ENCODE results near the gene PHACTR3. TPM values are rescaled to one million over a fixed set of nuclear protein-coding genes. Genes with fewer than 3 reads are reported as not detected.

The PHACTR3 gene
- total RNA-seq, 5 donors from 2014 or later (not counting 1 experiment from before 2014, with no cell fraction given) = not detected

GRCh38 chr20:59804871-59805665 is 200.7 kb downstream of the PHACTR3 start:
- Histone ChIP-seq H3K27me3 (replicated peaks in 1 of 2; ENCODE audit: control insufficient read depth in 2 of 2, extremely low read depth in 1 of 2, insufficient read depth in 2 of 2, low read length in 1 of 2) (peaks cover 0 to 29% of the 10 kb centered on the region in 2 experiments), H3K9me3 (no peaks in the 10 kb centered on the region), H3K36me3 (ENCODE audit: control insufficient read depth in 2 of 2, extremely low read depth in 1 of 2, insufficient read depth in 1 of 2, low read length in 1 of 2) (no peaks in the 10 kb centered on the region), H3K4me1 (ENCODE audit: control insufficient read depth in 1 of 2, extremely low read depth in 1 of 2, insufficient read depth in 2 of 2, low read length in 2 of 2) (no peaks in the 10 kb centered on the region), H3K27ac (ENCODE audit: low read length) (no peak overlapping the region), H3K4me3 (ENCODE audit: control insufficient read depth in 1 of 2, extremely low read depth in 1 of 2, low read length in 1 of 2) (no peak overlapping the region)
- Mint-ChIP-seq H3K36me3 (no peaks in the 10 kb centered on the region), H3K27me3 (peaks cover 19 to 20% of the 10 kb centered on the region in 2 donors), H3K9me3 (peaks cover 8 to 16% (median 12%) of the 10 kb centered on the region in 3 donors), H3K4me1 (no peaks in the 10 kb centered on the region), H3K27ac (no peak overlapping the region), H3K4me3 (no peak overlapping the region)
- WGBS (ENCODE audit: insufficient coverage) = 71% methylated on average over 4 of the region's 9 CpGs
- ChIA-PET POLR2A (no interaction called here), CTCF (no interaction called here)
- DNase-seq (peak in 1 of 35 experiments; percentile 9), ATAC-seq (replicated peaks in 1 of 4) (no peak)

- 85% methylated on average over 23 of the region's 26 CpGs for WGBS (ENCODE audit: insufficient coverage)
- no peak for ATAC-seq (replicated peaks in 1 of 4)
- H3K4me3 Mint-ChIP-seq = no peak overlapping the region
- Histone ChIP-seq H3K27me3 (replicated peaks in 1 of 2; ENCODE audit: control insufficient read depth in 2 of 2, extremely low read depth in 1 of 2, insufficient read depth in 2 of 2, low read length in 1 of 2) (peaks cover 0 to 31% of the 10 kb centered on the region in 2 experiments), H3K4me1 (ENCODE audit: control insufficient read depth in 1 of 2, extremely low read depth in 1 of 2, insufficient read depth in 2 of 2, low read length in 2 of 2) (no peaks in the 10 kb centered on the region), H3K36me3 (ENCODE audit: control insufficient read depth in 2 of 2, extremely low read depth in 1 of 2, insufficient read depth in 1 of 2, low read length in 1 of 2) (no peaks in the 10 kb centered on the region), H3K9me3 (no peaks in the 10 kb centered on the region), H3K27ac (ENCODE audit: low read length) (no peak overlapping the region), H3K4me3 (ENCODE audit: control insufficient read depth in 1 of 2, extremely low read depth in 1 of 2, low read length in 1 of 2) (no peak overlapping the region)
- ChIA-PET POLR2A (no interaction called here), CTCF (no interaction called here)
- H3K36me3 Mint-ChIP-seq = no peaks in the 10 kb centered on the region
- H3K27ac Mint-ChIP-seq = no peak overlapping the region
- H3K9me3 Mint-ChIP-seq = peaks cover 3 to 7% (median 5%) of the 10 kb centered on the region in 3 donors
- peaks cover 19 to 20% of the 10 kb centered on the region in 2 donors for H3K27me3 Mint-ChIP-seq
- H3K4me1 Mint-ChIP-seq = no peaks in the 10 kb centered on the region
- DNase-seq = peak in 1 of 35 experiments; percentile 11
Measured at GRCh38 chr20:59805786-59806577, 201.6 kb downstream of the PHACTR3 start.

GRCh38 chr20:59806578-59806975 is 202.2 kb downstream of the PHACTR3 start:
- ATAC-seq (replicated peaks in 1 of 4) = no peak
- CTCF ChIA-PET = no interaction called here
- Mint-ChIP-seq H3K4me1 (no peaks in the 10 kb centered on the region), H3K4me3 (no peak overlapping the region), H3K27me3 (peaks cover 19 to 20% of the 10 kb centered on the region in 2 donors), H3K27ac (no peak overlapping the region), H3K36me3 (no peaks in the 10 kb centered on the region), H3K9me3 (peaks cover 0 to 3% (median under 1%) of the 10 kb centered on the region in 3 donors)
- no peaks in the 10 kb centered on the region for H3K9me3 ChIP-seq
- no peak overlapping the region for H3K27ac ChIP-seq (ENCODE audit: low read length)
- no peaks in the 10 kb centered on the region for H3K36me3 ChIP-seq (ENCODE audit: control insufficient read depth in 2 of 2, extremely low read depth in 1 of 2, insufficient read depth in 1 of 2, low read length in 1 of 2)
- DNase-seq = peak in 1 of 35 experiments; percentile 7
- H3K27me3 ChIP-seq (replicated peaks in 1 of 2; ENCODE audit: control insufficient read depth in 2 of 2, extremely low read depth in 1 of 2, insufficient read depth in 2 of 2, low read length in 1 of 2) = peaks cover 0 to 31% of the 10 kb centered on the region in 2 experiments
- H3K4me3 ChIP-seq (ENCODE audit: control insufficient read depth in 1 of 2, extremely low read depth in 1 of 2, low read length in 1 of 2) = no peak overlapping the region
- POLR2A ChIA-PET = no interaction called here
- no peaks in the 10 kb centered on the region for H3K4me1 ChIP-seq (ENCODE audit: control insufficient read depth in 1 of 2, extremely low read depth in 1 of 2, insufficient read depth in 2 of 2, low read length in 2 of 2)
- no CpG with 5 or more reads among the region's 10 CpGs for WGBS (ENCODE audit: insufficient coverage)

GRCh38 chr20:59807909-59808728 is 203.8 kb downstream of the PHACTR3 start:
- no peak overlapping the region for H3K4me3 Mint-ChIP-seq
- H3K36me3 Mint-ChIP-seq = no peaks in the 10 kb centered on the region
- CTCF ChIA-PET = no interaction called here

GRCh38 chr20:59808729-59809381 is 204.5 kb downstream of the PHACTR3 start:
- no peaks in the 10 kb centered on the region for H3K4me1 Mint-ChIP-seq
- ChIA-PET CTCF (no interaction called here), POLR2A (no interaction called here)
- DNase-seq (peak in 1 of 35 experiments; percentile 11), ATAC-seq (replicated peaks in 1 of 4) (no peak)
- H3K27ac Mint-ChIP-seq = no peak overlapping the region
- Histone ChIP-seq H3K27ac (ENCODE audit: low read length) (no peak overlapping the region), H3K9me3 (no peaks in the 10 kb centered on the region), H3K36me3 (ENCODE audit: control insufficient read depth in 2 of 2, extremely low read depth in 1 of 2, insufficient read depth in 1 of 2, low read length in 1 of 2) (no peaks in the 10 kb centered on the region), H3K4me3 (ENCODE audit: control insufficient read depth in 1 of 2, extremely low read depth in 1 of 2, low read length in 1 of 2) (no peak overlapping the region), H3K4me1 (ENCODE audit: control insufficient read depth in 1 of 2, extremely low read depth in 1 of 2, insufficient read depth in 2 of 2, low read length in 2 of 2) (no peaks in the 10 kb centered on the region), H3K27me3 (replicated peaks in 1 of 2; ENCODE audit: control insufficient read depth in 2 of 2, extremely low read depth in 1 of 2, insufficient read depth in 2 of 2, low read length in 1 of 2) (peaks cover 0 to 33% of the 10 kb centered on the region in 2 experiments)
- whole genome bisulfite sequencing (ENCODE audit: insufficient coverage) = 85% methylated on average over 19 of the region's 29 CpGs
- peaks cover 10 to 11% of the 10 kb centered on the region in 2 donors for H3K27me3 Mint-ChIP-seq
- H3K4me3 Mint-ChIP-seq = no peak overlapping the region
- no peaks in the 10 kb centered on the region for H3K36me3 Mint-ChIP-seq
- H3K9me3 Mint-ChIP-seq = no peaks in the 10 kb centered on the region

More at GRCh38 chr20:59807909-59808728, 203.8 kb downstream of the PHACTR3 start:
- Histone ChIP-seq H3K4me3 (ENCODE audit: control insufficient read depth in 1 of 2, extremely low read depth in 1 of 2, low read length in 1 of 2) (no peak overlapping the region), H3K27ac (ENCODE audit: low read length) (no peak overlapping the region), H3K4me1 (ENCODE audit: control insufficient read depth in 1 of 2, extremely low read depth in 1 of 2, insufficient read depth in 2 of 2, low read length in 2 of 2) (no peaks in the 10 kb centered on the region), H3K9me3 (no peaks in the 10 kb centered on the region), H3K27me3 (replicated peaks in 1 of 2; ENCODE audit: control insufficient read depth in 2 of 2, extremely low read depth in 1 of 2, insufficient read depth in 2 of 2, low read length in 1 of 2) (peaks cover 0 to 33% of the 10 kb centered on the region in 2 experiments), H3K36me3 (ENCODE audit: control insufficient read depth in 2 of 2, extremely low read depth in 1 of 2, insufficient read depth in 1 of 2, low read length in 1 of 2) (no peaks in the 10 kb centered on the region)
- H3K4me1 Mint-ChIP-seq = no peaks in the 10 kb centered on the region
- H3K27ac Mint-ChIP-seq = no peak overlapping the region
- 87% methylated on average over 12 of the region's 17 CpGs for WGBS (ENCODE audit: insufficient coverage)
- peaks cover 11 to 13% of the 10 kb centered on the region in 2 donors for H3K27me3 Mint-ChIP-seq
- POLR2A ChIA-PET = no interaction called here
- no peak for ATAC-seq (replicated peaks in 1 of 4)
- no peaks in the 10 kb centered on the region for H3K9me3 Mint-ChIP-seq
- DNase-seq = peak in 1 of 35 experiments; percentile 15
